GM18520 (cell line): ENCODE results near the gene EIF1.

Experiments
- ATAC-seq: cut with Tn5 transposase; IDR thresholded peaks from one replicate; pipeline ENCODE4 v1.9.1; 2021; ENCODE audit not compliant: unreplicated experiment

EIF1 gene

DNA sequence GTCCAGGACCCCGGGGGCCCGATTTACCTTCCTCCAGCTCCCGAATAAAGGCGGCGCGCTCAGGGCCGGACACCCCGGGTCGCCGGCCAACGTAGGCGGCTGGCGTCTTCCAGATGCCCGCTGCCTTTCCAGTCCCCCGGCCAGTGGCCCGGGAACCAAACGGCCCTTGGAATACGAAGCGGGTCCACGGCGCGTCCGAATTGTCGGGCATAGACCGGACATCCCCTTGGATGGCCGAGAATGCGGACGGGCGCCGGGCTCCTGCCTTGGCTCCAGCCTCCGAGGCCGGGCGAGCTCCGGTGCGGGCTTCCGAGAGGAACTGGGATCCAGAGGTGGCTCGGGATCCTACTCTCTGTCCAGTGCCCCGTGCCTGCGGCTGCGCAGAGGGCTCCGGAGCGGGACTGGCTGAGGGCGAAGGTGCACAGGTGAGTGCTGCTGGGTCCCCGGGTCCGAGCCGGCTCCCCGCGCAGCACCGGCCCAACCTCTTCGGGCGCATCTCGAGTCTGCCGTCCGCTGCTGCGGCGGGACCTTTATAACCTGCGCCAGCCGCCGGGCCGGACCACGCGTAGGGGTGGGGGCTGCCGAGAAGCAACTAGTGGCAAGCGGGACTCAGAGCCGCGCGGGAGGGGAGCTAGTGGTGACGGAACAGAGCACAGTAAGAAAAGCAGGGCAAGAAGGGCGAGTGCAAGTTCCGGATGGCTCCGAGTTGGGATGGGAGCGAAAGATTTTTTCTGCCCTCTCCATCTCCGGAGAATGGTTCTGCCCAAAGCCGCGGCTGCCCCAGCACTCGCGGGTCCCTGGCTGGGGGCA is 45.7 kb downstream of the EIF1 start, which contains the start of gene HAP1:
TSS of gene HAP1 (minus strand) at position 505 of the 810 bp plus-strand sequence. CDS start at position 496, 9 bp downstream.
- ATAC-seq, result no peak

DNA sequence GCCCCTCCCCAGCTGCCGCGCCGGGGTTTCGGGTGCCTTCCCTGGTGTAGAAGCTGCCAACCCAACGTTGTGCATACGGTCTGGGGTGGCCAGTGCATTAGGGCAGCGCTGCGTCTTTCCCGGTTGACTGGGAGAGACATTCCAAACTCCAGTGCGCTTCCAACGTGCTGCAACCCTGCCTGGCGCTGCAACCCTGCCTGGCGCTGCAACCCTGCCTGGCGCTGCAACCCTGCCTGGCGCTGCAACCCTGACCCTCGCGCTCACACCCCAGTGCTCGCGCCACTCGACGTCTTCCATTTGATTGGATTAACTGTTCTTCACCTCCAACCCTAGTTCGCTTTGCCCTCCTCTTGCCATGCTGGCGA is 46.2 kb downstream of the EIF1 start:
- no peak for ATAC-seq

DNA sequence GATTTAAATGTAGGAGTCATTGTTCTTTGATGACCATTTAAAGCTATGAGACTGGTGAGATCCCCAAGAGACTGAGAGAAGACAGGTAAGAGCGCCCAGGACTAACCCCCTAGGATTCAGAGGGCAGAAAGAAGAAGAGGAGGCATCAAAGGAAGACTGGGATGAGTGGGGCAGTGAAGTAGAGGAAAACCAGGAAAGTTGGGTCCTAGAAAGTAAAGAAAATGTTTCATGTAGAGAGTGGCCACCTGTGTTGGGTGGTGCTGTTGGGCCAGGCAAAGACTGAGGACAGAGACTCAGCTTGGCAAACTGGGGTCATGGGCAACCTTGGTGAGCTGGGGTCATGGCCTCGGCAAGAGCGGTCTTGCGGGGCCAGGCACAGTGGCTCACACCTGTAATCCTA is 47.1 kb downstream of the EIF1 start:
- ATAC-seq, result no peak

DNA sequence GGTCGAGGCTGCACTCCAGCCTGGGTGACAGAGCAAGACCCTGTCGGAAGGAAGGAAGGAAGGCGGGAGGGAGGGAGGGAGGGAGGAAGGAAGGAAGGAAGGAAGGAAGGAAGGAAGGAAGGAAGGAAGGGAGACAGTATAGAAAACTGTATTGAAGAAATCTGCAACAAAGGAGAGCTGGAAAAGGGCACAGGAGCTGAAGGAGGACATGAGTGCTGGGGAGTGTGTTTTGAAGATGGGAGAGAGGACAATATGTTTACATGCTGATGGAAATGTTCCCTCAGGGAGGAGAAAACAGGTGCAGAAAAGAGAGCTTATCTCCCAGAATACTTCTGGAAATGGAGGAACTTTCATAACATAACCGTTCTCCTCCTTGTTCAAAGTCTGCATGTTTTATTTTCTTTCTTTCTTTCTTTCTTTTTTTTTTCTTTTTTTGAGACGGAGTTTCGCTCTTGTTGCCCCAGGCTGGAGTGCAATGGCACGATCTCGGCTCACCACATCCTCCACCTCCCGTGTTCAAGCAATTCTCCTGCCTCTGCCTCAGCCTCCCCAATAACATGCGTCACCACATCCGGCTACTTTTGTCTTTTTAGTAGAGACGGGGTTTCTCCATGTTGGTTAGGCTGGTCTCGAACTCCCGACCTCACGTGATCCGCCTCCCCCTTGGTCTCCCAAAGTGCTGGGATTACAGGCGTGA is 48.4 kb downstream of the EIF1 start:
- no peak for ATAC-seq

DNA sequence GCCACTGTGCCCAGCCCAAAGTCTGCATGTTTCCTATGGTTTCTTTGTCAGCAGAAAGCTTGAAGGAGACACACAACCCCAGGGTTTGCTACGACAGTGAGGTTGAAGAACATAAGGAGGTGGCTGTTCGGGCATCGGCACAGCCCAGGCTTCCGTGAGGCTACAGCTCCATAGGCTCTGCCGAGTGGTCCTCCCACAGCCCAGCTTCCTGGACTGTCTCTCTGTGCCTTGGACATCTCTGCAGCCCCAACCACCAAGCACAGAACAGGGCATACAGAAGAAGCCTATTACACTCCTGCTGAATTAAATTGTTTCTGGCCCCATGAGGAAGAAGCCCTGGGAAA is 49.0 kb downstream of the EIF1 start:
- no peak for ATAC-seq

DNA sequence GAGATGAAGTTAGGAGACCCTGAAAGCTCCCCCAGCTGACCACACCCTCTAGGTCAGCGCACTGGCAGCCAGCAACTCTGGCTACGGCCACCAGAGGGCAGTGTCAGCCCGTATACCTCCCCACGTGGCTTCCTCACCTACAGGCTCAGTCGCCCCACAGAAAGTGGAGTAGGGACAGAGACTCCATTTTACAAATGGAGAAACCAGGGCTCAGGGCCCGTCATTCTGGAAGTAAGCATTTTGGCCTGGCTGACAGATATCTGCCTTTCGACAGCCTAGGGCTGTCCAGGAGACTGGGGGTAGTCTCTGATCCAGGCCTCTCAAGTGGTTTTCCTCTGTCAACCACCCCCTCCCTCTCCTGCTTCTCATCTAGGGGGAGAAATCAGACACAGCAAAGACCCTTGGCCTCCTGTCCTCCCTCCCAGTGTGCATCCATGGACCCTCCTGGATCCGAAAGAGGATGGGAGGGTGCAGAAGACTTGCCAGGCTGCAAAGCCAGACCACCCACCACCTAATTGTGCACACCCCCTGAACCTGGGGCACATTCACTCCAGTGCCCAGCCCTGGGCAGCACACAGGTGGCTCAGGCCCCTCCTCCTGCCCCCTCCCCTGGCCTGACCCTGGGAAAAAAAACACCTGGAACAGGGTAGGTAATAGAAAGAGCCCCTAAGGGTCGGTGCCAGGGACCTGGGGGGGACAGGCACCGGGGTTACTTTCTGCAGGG is 49.6 kb downstream of the EIF1 start:
- no peak for ATAC-seq

DNA sequence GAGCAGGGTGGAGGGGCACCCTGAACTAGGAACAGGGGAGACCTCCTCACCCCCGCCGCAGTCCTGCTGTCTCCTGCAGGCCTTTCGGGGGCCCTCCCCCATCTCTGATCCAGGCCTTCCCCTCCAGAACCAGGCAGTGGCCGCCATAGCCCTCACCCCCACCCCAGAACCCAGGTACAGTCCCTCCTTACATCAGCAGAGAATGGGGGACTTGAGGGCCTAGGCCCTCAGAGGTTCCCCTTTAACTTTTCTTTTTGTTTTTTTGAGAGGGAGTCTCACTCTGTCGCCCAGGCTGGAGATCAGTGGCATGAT is 50.1 kb downstream of the EIF1 start:
- no peak for ATAC-seq

DNA sequence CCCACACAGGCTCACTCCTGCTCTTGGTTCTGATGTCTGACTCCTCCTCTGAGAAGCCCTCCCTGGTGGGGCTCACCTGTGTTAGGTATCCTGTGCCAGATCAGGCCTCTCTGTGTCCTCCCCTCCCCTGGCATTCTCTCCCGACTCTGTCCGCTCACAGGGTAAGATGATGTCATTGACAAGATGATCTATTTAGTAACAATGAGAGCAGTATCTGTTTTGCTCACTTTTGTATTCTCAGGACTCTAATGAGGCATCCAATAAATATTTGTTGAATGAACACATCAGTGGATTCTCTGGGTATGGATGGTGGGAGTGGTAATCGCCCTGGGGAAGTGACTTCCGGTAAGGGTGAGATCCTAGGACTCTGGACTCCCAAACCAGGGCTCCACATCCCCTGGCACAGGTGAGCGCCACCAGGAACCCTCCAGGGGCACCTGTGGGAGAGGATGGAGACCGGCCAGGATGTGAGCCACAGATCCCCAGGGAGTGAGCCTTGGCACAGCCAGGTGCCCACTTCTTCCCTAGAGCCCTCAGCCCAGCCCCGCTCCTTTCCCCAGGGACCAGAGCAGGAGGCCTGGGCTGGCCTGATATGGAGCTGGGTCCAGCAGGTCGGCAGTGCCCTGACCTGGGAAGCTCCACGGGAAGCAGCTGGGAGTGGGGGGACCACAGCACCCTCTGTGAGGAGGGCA is 51.1 kb downstream of the EIF1 start:
- ATAC-seq, result no peak

DNA sequence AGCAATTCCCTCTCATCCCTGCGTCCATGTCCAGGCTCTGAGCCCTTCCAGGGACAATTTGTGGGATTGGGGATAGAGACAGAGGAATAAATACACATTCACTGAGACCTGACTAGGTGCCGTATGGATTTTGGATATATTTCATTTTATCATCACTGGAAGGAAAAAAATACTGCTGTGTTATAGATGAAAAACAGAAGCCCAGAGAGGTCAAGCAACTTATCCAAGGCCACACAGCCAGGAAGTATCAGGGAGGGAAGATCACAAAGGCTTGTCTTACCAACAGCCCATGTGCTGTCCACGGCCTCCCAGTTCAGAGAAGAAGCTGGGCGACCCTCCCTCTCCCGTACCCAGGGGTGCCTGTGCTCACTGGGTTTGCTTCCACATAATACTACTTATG is 51.8 kb downstream of the EIF1 start:
- ATAC-seq, result no peak

DNA sequence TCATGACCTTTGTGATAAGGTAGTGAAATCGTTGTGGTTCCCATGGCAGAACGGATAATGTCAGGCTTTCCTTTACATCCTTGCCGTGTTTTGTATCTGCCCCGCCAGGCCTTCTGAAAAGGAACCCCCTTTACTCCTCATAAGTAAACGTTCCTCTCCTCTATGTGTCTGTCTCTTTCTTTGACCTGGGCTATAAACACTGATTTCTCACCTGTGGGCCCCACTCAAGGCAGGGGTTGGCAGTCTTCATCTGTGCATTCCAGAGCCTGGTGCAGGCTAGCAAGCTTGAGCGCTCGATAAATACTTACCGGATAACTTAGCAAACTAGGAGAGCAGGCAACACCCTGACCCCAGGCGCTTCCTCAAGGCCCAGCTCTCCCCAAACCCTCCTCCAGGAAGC is 53.0 kb downstream of the EIF1 start:
- ATAC-seq, result no peak
